Stimulated activated CD4-positive, alpha-beta T cell treated with anti-CD3 and anti-CD28 coated beads, Interleukin-1b, Interleukin-23, amount 100 ng/mL, for 4 hours (primary cell): ENCODE data around the gene SEH1L.
"Not testable (repeated sequence)": the region's sequence is repeated elsewhere in the genome, so short reads cannot be mapped to it uniquely, and the experiment has no call there.

Experiments used
- DNase-seq, 2 donors: peaks; one replicate each; pipeline ENCODE4 v3.0.0-alpha.2; 2020; ENCODE audit warnings: low read depth in 2 of 2

SEH1L gene

GRCh38 chr18:12947285-12948049 lies at the start of gene SEH1L:
SEH1L (plus strand) TSS chr18:12948011; CDS start chr18:12948122, 111 bp downstream.
- DNase-seq: peak; percentile 100

- not testable (repeated sequence) for DNase-seq
Measured at GRCh38 chr18:12901208-12901607, 46.6 kb upstream of the SEH1L start.

GRCh38 chr18:12904012-12904516 lies 43.7 kb upstream of the SEH1L start:
- peak; percentile 24 to 52 for DNase-seq

- no peak for DNase-seq
Measured at GRCh38 chr18:12906119-12906518, 41.7 kb upstream of the SEH1L start.

- no peak for DNase-seq
Measured at GRCh38 chr18:12906773-12907172, 41.0 kb upstream of the SEH1L start.

- no peak for DNase-seq
Measured at GRCh38 chr18:12907258-12907925, 40.4 kb upstream of the SEH1L start.

- no peak for DNase-seq
Measured at GRCh38 chr18:12908706-12909105, 39.1 kb upstream of the SEH1L start.

- peak; percentile 39 to 53 for DNase-seq
Measured at GRCh38 chr18:12911025-12911928, 36.5 kb upstream of the SEH1L start.

- DNase-seq: no peak
Measured at GRCh38 chr18:12911929-12912703, 35.7 kb upstream of the SEH1L start.

- no peak for DNase-seq
Measured at GRCh38 chr18:12921178-12921577, 26.6 kb upstream of the SEH1L start.

- DNase-seq: no peak
Measured at GRCh38 chr18:12922266-12922665, 25.5 kb upstream of the SEH1L start.

GRCh38 chr18:12924616-12925015 lies 23.2 kb upstream of the SEH1L start:
- DNase-seq: no peak

GRCh38 chr18:12928206-12928605 lies 19.6 kb upstream of the SEH1L start:
- no peak for DNase-seq

- DNase-seq: no peak
Measured at GRCh38 chr18:12928641-12929040, 19.2 kb upstream of the SEH1L start.

GRCh38 chr18:12929477-12930083 lies 18.2 kb upstream of the SEH1L start:
- no peak for DNase-seq

GRCh38 chr18:12930376-12930775 lies 17.4 kb upstream of the SEH1L start:
- DNase-seq: no peak

GRCh38 chr18:12930908-12931307 lies 16.9 kb upstream of the SEH1L start:
- DNase-seq: no peak

GRCh38 chr18:12933327-12933726 lies 14.5 kb upstream of the SEH1L start:
- DNase-seq: no peak

- peak; percentile 67 to 69 for DNase-seq
Measured at GRCh38 chr18:12934454-12935071, 13.2 kb upstream of the SEH1L start.

- DNase-seq: no peak
Measured at GRCh38 chr18:12939162-12939561, 8.6 kb upstream of the SEH1L start.
